Astrocyte (in vitro differentiated cells and primary cell): ENCODE measurements around the gene GASK1B. TPM values are rescaled to one million over a fixed set of nuclear protein-coding genes. Genes with fewer than 3 reads are reported as not detected.

ENCODE experiments used
- DNase-seq: peaks from one replicate; pipeline ENCODE4 v3.0.0-alpha.2; 2010; ENCODE audit warnings: low read depth
- FAIRE-seq: peaks from 2 replicates; lab custom pipeline; 2011; peaks lifted over from hg19 to GRCh38; lab: Jason Lieb, UNC
- H2AFZ ChIP-seq: 2 replicates; pipeline ENCODE4 v1.6.0; 2012; ENCODE audit warnings: low read depth, low read length, inconsistent platforms
- H3K27ac ChIP-seq: 2 replicates; pipeline ENCODE4 v1.5.1; 2011; ENCODE audit warnings: low read depth, low read length, inconsistent platforms
- H3K27me3 ChIP-seq: 2 replicates; pipeline ENCODE4 v1.6.0; 2011; ENCODE audit warnings: low read length, inconsistent platforms; ENCODE audit not compliant: insufficient read depth
- H3K36me3 ChIP-seq: 2 replicates; pipeline ENCODE4 v1.5.1; 2011; ENCODE audit warnings: low read length, inconsistent platforms; ENCODE audit not compliant: insufficient read depth
- H3K4me1 ChIP-seq: 2 replicates; pipeline ENCODE4 v1.5.1; 2011; ENCODE audit warnings: low read length, inconsistent platforms; ENCODE audit not compliant: insufficient read depth
- H3K4me2 ChIP-seq: 2 replicates; pipeline ENCODE4 v1.6.0; 2012; ENCODE audit warnings: low read length, inconsistent platforms
- H3K4me3 ChIP-seq: 2 replicates; pipeline ENCODE4 v1.5.1; 2011; ENCODE audit warnings: low read depth, mild to moderate bottlenecking, low read length, inconsistent platforms; ENCODE audit not compliant: insufficient read depth
- H3K79me2 ChIP-seq: 2 replicates; pipeline ENCODE4 v1.6.0; 2012; ENCODE audit warnings: mild to moderate bottlenecking, low read length, inconsistent platforms; ENCODE audit not compliant: insufficient read depth
- H3K9ac ChIP-seq: 2 replicates; pipeline ENCODE4 v1.6.0; 2012; ENCODE audit warnings: mild to moderate bottlenecking, low read length, inconsistent platforms
- H3K9me3 ChIP-seq: 2 replicates; pipeline ENCODE4 v1.5.1; 2012; ENCODE audit warnings: low read depth, mild to moderate bottlenecking, low read length, inconsistent platforms; ENCODE audit not compliant: insufficient read depth
- H4K20me1 ChIP-seq: 2 replicates; pipeline ENCODE4 v1.6.0; 2012; ENCODE audit warnings: low read length, inconsistent platforms; ENCODE audit not compliant: insufficient read depth
- H3K27ac Mint-ChIP-seq: one replicate; pipeline ENCODE4 v1.8.0; 2021; ENCODE audit warnings: mild to moderate bottlenecking, mixed read lengths; ENCODE audit not compliant: unreplicated experiment
- H3K27me3 Mint-ChIP-seq: one replicate; pipeline ENCODE4 v1.8.0; 2021; ENCODE audit warnings: low read depth, mixed read lengths; ENCODE audit not compliant: unreplicated experiment
- H3K36me3 Mint-ChIP-seq: one replicate; pipeline ENCODE4 v1.8.0; 2021; ENCODE audit warnings: low read depth, mixed read lengths; ENCODE audit not compliant: unreplicated experiment
- H3K4me1 Mint-ChIP-seq: one replicate; pipeline ENCODE4 v1.8.0; 2021; ENCODE audit warnings: low read depth, mixed read lengths; ENCODE audit not compliant: unreplicated experiment
- H3K4me3 Mint-ChIP-seq: one replicate; pipeline ENCODE4 v1.8.0; 2021; ENCODE audit warnings: mild to moderate bottlenecking, moderate library complexity, mixed read lengths; ENCODE audit not compliant: unreplicated experiment
- H3K9me3 Mint-ChIP-seq: one replicate; pipeline ENCODE4 v1.8.0; 2021; ENCODE audit warnings: mild to moderate bottlenecking, mixed read lengths; ENCODE audit not compliant: unreplicated experiment
- EZH2 ChIP-seq: IDR thresholded peaks from 2 replicates; pipeline ENCODE4 v1.6.1; 2012; ENCODE audit warnings: mild to moderate bottlenecking, low read length, inconsistent platforms; ENCODE audit not compliant: insufficient read depth
- total RNA-seq: library from RNA; stranded (reverse); gene quantifications from 2 replicates; pipeline ENCODE4 v1.2.1, GENCODE V29; 2021
- TF ChIP-seq, protein P1 (sequence below): IDR thresholded peaks from 2 replicates; pipeline ENCODE4 v1.5.1; 2011; ENCODE audit warnings: low read depth, mild to moderate bottlenecking, inconsistent platforms, low read length, moderate library complexity; ENCODE audit not compliant: insufficient read depth

Gene GASK1B
- total RNA-seq, 1 donor from 2014 or later: 34.2 TPM

DNA sequence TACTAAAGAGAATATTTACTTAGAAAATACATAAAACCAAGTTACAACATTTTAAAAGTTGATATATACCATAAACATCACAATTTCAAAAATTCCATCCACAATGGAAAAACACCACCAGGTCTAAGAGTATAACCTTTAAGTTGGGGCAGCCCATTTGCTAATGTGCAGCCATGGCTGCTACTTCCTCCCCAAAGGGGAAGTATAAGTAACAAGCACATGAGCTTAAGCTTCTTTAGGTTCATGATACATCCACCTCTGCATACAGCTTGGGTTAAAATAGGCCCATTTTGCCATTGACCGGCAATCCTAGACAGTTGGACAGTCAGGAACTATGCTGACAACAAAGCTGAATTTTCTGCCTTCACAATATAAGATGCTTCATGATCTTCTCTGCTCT, 16.6 kb upstream of the GASK1B start:
- H3K4me1 ChIP-seq: no peaks in the 10 kb centered on the region
- Mint-ChIP-seq H3K27me3 (no peaks in the 10 kb centered on the region), H3K4me1 (no peaks in the 10 kb centered on the region), H3K36me3 (no peaks in the 10 kb centered on the region), H3K9me3 (peaks cover 2% of the 10 kb centered on the region), H3K27ac (no peak overlapping the region), H3K4me3 (no peak overlapping the region)
- no peaks in the 10 kb centered on the region for H4K20me1 ChIP-seq
- TF ChIP-seq, protein P1, sequence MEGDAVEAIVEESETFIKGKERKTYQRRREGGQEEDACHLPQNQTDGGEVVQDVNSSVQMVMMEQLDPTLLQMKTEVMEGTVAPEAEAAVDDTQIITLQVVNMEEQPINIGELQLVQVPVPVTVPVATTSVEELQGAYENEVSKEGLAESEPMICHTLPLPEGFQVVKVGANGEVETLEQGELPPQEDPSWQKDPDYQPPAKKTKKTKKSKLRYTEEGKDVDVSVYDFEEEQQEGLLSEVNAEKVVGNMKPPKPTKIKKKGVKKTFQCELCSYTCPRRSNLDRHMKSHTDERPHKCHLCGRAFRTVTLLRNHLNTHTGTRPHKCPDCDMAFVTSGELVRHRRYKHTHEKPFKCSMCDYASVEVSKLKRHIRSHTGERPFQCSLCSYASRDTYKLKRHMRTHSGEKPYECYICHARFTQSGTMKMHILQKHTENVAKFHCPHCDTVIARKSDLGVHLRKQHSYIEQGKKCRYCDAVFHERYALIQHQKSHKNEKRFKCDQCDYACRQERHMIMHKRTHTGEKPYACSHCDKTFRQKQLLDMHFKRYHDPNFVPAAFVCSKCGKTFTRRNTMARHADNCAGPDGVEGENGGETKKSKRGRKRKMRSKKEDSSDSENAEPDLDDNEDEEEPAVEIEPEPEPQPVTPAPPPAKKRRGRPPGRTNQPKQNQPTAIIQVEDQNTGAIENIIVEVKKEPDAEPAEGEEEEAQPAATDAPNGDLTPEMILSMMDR: no peak
- H3K27me3 ChIP-seq: no peaks in the 10 kb centered on the region
- H3K27ac ChIP-seq: no peak overlapping the region
- H3K36me3 ChIP-seq: no peaks in the 10 kb centered on the region
- DNase-seq (no peak), FAIRE-seq (no peak)
- H3K9me3 ChIP-seq: no peaks in the 10 kb centered on the region
- H3K4me2 ChIP-seq: no peak overlapping the region
- no peak overlapping the region for H3K9ac ChIP-seq
- no peak overlapping the region for H3K4me3 ChIP-seq
- no peaks in the 10 kb centered on the region for H3K79me2 ChIP-seq
- H2AFZ ChIP-seq: no peak overlapping the region

DNA sequence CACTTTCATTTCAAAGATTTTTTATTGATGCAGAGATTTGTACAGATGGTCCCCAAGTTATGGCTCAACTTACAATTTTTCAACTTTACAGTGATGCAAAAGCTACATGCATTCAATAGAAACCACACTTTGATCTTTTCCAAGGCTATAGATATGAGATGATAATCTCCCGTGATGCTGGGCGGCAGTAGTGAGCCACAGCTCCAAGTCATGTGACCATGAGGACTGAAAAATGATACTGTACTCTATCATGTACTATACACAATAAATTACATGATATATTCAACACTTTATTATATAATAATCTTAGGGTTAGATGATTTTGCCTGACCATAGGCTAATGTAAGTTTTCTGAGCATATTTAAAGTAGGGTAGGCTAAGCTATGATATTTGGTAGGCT, 14.0 kb upstream of the GASK1B start:
- no peaks in the 10 kb centered on the region for H3K4me1 ChIP-seq
- no peak for FAIRE-seq
- peaks cover 2% of the 10 kb centered on the region for H3K9me3 Mint-ChIP-seq
- H2AFZ ChIP-seq: no peak overlapping the region
- H3K79me2 ChIP-seq: no peaks in the 10 kb centered on the region
- no peaks in the 10 kb centered on the region for H3K36me3 Mint-ChIP-seq
- no peaks in the 10 kb centered on the region for H3K4me1 Mint-ChIP-seq
- no peak overlapping the region for H3K27ac ChIP-seq
- H3K4me3 Mint-ChIP-seq: no peak overlapping the region
- TF ChIP-seq, protein P1: no peak
- TF ChIP-seq EZH2: no peak
- no peak for DNase-seq
- H3K36me3 ChIP-seq: no peaks in the 10 kb centered on the region
- H3K27me3 Mint-ChIP-seq: no peaks in the 10 kb centered on the region
- H3K9ac ChIP-seq: no peak overlapping the region
- H3K4me2 ChIP-seq: no peak overlapping the region
- no peaks in the 10 kb centered on the region for H3K27me3 ChIP-seq
- H3K27ac Mint-ChIP-seq: no peak overlapping the region
- no peaks in the 10 kb centered on the region for H3K9me3 ChIP-seq
- H4K20me1 ChIP-seq: no peaks in the 10 kb centered on the region
- no peak overlapping the region for H3K4me3 ChIP-seq

DNA sequence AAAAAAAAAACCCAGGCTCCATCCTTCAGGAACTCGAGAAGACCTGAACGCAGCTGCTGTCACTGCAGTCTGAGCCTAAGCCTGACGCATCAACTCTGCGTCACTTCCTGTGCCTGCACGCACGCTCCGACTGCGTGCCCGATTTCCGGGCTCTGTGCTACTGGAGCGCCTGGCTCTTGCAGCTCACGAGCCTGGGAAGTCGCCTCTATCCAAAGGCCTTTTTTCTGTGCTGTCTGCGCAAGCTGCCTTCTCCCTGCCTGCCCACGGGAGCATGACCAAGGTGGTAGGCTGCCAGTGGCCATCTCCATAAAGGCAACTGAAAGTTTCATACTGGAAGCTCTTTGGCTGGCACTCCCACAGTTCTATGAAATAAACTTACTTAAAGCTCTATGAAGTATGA, 9.9 kb upstream of the GASK1B start:
- no peak for TF ChIP-seq EZH2
- TF ChIP-seq, protein P1: no peak
- Histone ChIP-seq H3K36me3 (no peaks in the 10 kb centered on the region), H3K9me3 (no peaks in the 10 kb centered on the region), H3K9ac (no peak overlapping the region), H3K4me1 (no peaks in the 10 kb centered on the region), H3K4me2 (no peak overlapping the region), H4K20me1 (no peaks in the 10 kb centered on the region), H3K27me3 (no peaks in the 10 kb centered on the region), H3K27ac (no peak overlapping the region), H3K4me3 (no peak overlapping the region), H2AFZ (no peak overlapping the region), H3K79me2 (no peaks in the 10 kb centered on the region)
- Mint-ChIP-seq H3K36me3 (no peaks in the 10 kb centered on the region), H3K9me3 (peaks cover 2% of the 10 kb centered on the region), H3K27ac (no peak overlapping the region), H3K4me3 (no peak overlapping the region), H3K4me1 (no peaks in the 10 kb centered on the region), H3K27me3 (no peaks in the 10 kb centered on the region)
- FAIRE-seq: no peak
- no peak for DNase-seq
